22Rv1 (cell line): ENCODE data around the gene OR52E5.

Experiments used
- H3K27ac ChIP-seq: fragments of 450-650 bp; 2 replicates; pipeline ENCODE4 v1.5.1; 2017
- ZFX ChIP-seq: fragments of 450-650 bp; IDR thresholded peaks from 2 replicates; pipeline ENCODE4 v1.6.1; 2017; ENCODE audit warnings: antibody characterized with exemption, borderline replicate concordance
- TF ChIP-seq, protein P1 (sequence below): fragments of 450-650 bp; IDR thresholded peaks from 2 replicates; pipeline ENCODE4 v1.5.1; 2017; ENCODE audit warnings: mild to moderate bottlenecking

OR52E5 gene

GRCh38 chr11:5892908-5893307 lies at the start of gene OR52E5:
Gene OR52E5, plus strand, starts transcription at chr11:5893208. Its CDS starts 7,569 bp downstream, at chr11:5900777.
- H3K27ac ChIP-seq, result no peak within 1 kb of the TSS
- TF ChIP-seq, protein P1, sequence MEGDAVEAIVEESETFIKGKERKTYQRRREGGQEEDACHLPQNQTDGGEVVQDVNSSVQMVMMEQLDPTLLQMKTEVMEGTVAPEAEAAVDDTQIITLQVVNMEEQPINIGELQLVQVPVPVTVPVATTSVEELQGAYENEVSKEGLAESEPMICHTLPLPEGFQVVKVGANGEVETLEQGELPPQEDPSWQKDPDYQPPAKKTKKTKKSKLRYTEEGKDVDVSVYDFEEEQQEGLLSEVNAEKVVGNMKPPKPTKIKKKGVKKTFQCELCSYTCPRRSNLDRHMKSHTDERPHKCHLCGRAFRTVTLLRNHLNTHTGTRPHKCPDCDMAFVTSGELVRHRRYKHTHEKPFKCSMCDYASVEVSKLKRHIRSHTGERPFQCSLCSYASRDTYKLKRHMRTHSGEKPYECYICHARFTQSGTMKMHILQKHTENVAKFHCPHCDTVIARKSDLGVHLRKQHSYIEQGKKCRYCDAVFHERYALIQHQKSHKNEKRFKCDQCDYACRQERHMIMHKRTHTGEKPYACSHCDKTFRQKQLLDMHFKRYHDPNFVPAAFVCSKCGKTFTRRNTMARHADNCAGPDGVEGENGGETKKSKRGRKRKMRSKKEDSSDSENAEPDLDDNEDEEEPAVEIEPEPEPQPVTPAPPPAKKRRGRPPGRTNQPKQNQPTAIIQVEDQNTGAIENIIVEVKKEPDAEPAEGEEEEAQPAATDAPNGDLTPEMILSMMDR, result no peak
- TF ChIP-seq ZFX, result no peak

DNA sequence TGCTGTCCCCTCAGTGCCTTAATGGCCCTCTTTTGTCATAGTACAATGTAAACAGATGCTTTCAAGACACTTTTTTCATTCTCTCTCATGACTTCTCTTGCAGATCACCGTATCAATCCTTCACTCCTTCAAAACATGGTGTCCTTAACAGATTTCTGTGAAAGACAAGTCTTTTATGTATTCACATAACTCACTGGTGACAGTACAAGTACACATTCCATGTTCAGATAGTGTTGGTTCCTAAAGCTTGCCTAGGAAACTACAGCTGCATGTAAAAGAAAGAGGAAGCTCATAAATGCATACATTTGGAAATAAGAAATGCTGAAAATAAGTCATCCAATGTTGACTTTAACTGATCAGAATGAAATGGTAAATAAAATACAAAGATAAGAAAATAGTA lies 46.3 kb upstream of the OR52E5 start:
- TF ChIP-seq ZFX, result no peak
- TF ChIP-seq, protein P1, result no peak
- H3K27ac ChIP-seq, result no peak overlapping the region

- TF ChIP-seq ZFX, result no peak
- TF ChIP-seq, protein P1, result no peak
- no peak overlapping the region for H3K27ac ChIP-seq
Observed at GRCh38 chr11:5847711-5848110, 45.3 kb upstream of the OR52E5 start.

- TF ChIP-seq ZFX, result no peak
- TF ChIP-seq, protein P1, result no peak
- no peak overlapping the region for H3K27ac ChIP-seq
Observed at GRCh38 chr11:5851002-5851401, 42.0 kb upstream of the OR52E5 start.

DNA sequence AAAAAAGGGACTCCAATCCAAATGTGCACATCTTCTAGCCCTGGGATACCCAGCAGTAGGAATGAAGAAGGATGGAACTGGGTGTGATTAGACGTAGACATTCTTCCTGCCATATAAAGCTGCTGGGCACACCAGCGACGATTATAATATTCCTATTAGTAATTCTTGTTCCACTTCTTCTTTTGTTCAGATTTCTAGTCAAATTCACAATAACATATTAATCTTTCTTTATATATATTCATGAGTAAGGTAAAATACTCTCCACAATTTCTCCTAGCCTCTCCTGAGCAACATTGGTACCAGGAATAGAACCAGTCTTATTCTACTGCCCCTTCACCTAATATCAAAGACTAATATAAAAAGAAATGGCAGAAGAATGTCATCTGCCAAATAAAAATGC lies 35.4 kb upstream of the OR52E5 start, which contains the start of gene OR52E8:
OR52E8 (minus strand) TSS at position 101 of the 400 bp plus-strand sequence; CDS start at position 101, 0 bp downstream.
- H3K27ac ChIP-seq, result no peak within 1 kb of the TSS
- TF ChIP-seq, protein P1, result no peak
- no peak for TF ChIP-seq ZFX

GRCh38 chr11:5865826-5866225 lies 27.2 kb upstream of the OR52E5 start:
- no peak overlapping the region for H3K27ac ChIP-seq
- no peak for TF ChIP-seq ZFX
- TF ChIP-seq, protein P1, result no peak

DNA sequence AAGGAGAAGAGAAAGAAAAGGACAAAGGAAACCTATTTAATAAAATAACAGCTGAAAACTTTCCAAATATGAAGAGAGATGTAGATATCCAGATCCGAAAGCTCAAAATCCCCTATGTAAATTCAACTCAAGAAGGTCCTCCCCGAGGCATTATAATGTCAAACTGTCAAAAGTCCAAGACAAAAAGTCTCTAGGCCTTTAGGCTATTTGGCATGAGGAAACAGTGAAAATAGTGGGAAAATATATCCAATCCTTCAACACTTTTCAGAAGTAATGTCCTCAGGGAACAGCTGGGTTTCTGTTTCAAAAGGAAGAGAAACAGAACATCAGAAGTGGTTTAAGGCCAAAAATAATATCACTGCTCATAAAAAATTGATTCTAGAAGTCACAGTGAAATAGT lies 14.4 kb upstream of the OR52E5 start:
- TF ChIP-seq, protein P1, result no peak
- TF ChIP-seq ZFX, result no peak
- no peak overlapping the region for H3K27ac ChIP-seq
